HG02571 (cell line): ENCODE data around the gene PRM2.

Source experiments
- ATAC-seq: cut with Tn5 transposase; IDR thresholded peaks from one replicate; pipeline ENCODE4 v1.9.1; 2021; ENCODE audit warnings: mild to moderate bottlenecking, moderate library complexity; ENCODE audit not compliant: unreplicated experiment

Gene PRM2

DNA sequence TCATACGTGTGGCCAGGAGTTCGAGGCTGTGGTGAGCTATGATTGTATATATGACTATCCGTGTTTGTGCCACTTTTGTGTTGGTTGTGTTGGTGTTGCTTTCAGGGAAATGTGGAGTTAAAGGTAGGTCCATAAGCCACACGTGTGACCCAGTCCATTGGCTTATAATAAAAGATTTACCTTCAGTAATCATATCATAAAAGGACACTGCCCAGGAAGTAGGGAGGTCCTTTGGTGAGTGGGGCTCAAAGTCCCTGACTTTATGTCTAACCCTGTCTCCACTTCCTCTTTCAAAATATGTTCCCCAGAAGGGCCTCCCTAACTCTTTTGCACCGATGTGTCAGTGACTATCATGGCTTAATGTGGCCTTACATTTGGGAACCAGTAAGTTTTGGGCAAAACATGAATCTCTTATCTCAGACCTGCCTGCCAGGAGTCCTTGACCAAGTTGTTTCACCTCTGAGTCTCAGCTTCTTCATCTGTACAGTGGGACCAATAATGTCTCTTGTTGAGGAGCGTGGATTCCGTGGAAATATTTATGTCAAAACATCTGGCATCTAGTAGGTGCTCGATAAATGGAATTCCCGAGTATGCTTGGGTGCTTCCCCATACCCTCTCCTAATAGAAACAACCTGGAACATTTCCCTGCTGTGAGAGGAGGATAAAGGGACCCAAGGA lies 12.0 kb downstream of the PRM2 start:
- no peak for ATAC-seq

- ATAC-seq: no peak
Measured at GRCh38 chr16:11263737-11264136, 12.5 kb downstream of the PRM2 start.

DNA sequence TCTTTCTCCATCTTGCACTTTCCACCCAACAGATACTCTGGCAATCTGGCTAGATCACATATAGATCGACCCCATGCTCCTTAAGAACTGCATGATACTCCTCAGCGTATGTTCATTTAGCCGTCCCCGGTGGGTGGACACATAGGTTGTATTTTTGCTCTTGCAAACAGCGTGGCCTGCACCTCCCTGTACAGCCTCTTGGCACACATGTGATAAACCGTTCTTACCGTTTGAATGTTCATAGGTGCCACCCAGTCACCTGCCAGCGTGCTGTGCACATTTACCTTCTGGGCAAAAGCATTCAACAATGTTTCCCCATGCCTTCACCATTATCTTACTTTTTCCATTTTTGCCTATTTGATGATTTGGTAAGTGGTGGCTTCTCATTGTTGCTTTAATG lies 13.4 kb downstream of the PRM2 start:
- no peak for ATAC-seq

GRCh38 chr16:11260596-11260966 lies 15.7 kb downstream of the PRM2 start:
- ATAC-seq: no peak

DNA sequence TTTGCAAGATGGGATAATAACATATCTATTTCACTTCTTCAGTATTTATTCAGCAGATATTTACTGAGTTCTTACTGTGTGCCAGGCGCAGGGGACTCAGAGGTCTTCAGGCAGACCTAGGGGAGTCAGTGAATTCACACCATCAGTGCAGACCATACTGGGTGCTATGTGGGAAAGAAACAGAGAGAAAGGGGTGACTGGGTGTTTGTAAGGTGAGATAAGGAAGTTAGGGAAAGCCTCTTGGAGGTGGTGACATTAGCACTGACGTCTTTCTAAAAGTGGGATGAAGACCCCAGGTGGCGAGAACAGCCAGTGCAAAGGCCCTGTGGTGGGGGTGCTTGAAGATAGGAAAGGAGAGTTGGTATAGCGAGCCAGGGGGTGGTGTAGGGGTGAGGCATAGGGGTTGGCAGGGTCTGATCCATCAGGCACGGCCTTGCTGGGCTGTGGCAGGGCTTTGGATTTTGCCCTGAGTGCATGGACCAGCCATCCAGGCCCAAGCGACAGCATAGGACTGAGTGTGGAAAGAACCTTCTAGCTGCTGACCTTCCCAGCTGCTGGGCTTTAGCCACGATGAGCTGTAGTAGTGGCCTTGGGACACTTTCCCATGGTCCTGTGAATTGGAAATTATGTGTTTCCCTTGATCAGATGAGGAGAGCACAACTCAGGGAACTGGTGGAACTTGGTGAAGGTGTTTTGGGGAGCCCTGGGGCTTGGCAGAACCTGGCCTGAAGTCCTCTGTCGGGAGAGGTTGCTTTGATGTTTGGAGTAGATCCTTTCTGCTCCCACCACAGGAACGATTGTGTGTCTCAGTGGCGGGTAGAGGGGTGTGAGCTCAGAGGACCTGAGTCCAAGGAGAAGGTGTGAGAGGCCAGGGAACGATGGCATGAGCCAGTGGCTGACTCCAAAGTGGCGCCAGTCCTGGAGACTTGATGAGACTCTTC lies 16.4 kb downstream of the PRM2 start:
- no peak for ATAC-seq

DNA sequence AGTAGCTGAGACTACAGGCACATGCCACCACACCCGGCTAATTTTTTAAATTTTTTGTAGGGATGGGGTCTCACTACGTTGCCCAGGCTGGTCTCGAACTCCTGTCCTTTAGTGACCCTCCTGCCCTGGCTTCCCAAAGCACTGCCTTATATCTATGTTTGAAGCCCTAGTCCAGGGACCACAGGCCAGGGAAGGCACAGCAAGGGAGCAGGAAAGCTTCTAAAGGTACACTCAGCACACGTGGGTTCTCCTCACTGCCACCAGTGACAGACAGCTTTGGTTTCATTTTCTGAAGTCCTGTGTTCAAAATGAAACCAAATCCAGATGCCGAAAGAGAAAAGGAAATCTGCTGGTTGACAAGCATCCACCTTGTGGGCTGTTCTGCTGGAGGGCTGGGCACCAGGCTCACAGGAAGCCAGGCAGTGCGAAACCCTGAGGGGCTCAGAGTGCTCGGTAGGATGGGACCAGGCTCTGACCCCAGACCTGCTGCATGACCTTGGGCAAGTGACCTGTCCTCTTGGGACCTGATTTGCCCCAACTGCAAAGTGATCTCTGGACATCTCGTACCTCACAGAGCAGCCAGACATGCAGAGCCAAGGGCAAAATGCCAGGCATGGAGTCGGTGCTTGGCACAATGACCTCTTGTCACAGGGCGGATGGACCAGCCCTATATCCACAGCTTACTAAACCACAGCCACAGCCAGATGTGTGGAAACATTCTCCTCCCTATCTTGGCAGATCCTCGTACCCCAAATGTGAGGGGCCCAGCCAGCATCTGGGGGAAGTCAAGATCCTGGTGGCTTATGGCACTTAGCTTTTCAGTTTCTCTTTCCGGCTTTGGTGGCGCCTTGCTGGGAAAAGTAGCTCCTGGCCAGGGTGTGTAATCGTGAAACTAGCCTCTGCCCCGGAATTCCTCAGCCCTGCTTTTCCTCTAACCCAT lies 17.5 kb downstream of the PRM2 start:
- ATAC-seq: no peak

GRCh38 chr16:11257131-11257938 lies 18.9 kb downstream of the PRM2 start:
- ATAC-seq: no peak

- ATAC-seq: no peak
Measured at GRCh38 chr16:11256661-11257130, 19.6 kb downstream of the PRM2 start.

- peak; percentile 48 for ATAC-seq
Measured at GRCh38 chr16:11255737-11256660, 20.3 kb downstream of the PRM2 start, which contains the start of gene SOCS1. TSS of gene SOCS1 (minus strand) at chr16:11256204. CDS start at chr16:11255478, 726 bp downstream.

GRCh38 chr16:11254913-11255736 lies 21.2 kb downstream of the PRM2 start:
- peak; percentile 0 for ATAC-seq

DNA sequence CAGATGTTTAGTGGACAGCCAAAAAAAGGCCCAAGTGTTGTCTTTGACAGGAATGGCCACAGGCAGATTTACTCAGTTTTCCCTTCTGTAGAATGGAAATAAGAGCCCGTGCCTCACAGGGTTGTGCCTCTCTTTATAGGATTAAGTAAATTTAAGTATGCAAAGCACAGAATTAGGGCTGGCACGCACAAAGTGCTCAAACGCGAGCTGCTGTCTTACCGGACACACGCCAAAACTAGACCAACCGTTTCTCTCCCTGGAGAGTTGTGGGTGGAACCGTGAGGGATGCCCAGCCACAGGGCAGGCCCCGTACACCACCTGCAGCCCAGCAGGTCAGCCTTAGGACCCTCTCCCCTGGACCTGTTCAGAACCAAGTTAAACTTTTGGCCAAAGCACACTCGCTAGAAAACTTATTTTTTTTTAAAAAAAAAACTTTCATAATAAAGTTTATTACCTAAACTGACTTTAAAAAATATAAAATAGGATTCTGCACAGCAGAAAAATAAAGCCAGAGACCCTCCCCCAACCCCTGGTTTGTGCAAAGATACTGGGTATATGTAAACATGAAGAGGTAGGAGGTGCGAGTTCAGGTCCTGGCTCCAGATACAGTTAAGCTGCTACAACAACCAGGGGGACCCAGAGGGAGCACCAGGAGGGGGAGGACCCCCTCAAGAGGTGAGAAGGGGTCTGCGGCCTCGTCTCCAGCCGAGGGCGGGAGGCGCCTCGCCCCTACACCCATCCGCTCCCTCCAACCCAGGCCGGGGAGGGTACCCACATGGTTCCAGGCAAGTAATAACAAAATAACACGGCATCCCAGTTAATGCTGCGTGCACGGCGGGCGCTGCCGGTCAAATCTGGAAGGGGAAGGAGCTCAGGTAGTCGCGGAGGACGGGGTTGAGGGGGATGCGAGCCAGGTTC lies 22.0 kb downstream of the PRM2 start:
- no peak for ATAC-seq

DNA sequence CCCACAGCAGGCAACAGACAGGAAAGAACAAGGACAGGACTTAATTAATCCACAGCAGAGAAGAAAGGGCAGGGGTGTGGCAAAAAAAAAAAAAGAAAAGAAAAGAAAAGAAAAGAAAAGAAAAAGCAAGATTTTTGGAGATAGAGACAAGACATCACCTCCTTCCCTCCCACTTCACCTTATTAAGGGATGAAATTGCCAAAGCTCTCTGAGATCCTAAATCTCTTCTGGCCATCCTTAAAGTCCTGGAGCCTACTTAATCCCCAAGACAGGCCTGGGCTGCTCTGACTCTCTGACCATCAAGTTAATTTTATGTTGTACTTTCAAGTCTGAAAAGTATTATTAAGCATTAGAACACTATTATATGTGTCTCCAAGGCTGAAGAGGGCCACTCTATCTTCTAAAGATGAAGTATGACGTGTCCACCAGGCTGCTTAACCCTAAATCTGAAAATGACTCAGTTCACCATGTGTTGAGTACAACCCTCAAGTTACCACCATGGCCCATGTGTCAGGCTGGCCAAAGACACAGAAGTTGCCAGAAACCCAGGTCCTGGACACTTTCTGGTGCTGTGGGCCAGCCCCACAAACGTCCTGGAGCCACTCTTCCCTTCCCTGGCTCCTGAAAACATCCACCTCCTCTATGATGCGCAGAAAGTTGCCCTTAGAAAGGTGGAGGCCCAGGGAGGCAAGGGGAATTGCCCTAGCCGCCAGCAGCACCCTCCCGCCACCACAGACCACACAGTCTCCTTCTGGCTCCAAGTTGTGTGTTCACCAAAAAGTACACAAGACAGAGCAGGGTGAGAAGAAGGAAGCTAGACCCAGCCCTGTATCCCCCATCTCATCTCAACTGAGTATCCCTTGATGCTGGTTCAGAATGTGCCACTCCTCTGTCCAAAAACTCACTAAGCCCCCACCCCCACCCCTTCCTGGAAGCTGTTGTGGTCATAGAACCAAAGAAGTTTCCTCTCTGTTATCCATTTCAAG lies 23.0 kb downstream of the PRM2 start:
- no peak for ATAC-seq

GRCh38 chr16:11252482-11252931 lies 23.8 kb downstream of the PRM2 start:
- ATAC-seq: no peak

DNA sequence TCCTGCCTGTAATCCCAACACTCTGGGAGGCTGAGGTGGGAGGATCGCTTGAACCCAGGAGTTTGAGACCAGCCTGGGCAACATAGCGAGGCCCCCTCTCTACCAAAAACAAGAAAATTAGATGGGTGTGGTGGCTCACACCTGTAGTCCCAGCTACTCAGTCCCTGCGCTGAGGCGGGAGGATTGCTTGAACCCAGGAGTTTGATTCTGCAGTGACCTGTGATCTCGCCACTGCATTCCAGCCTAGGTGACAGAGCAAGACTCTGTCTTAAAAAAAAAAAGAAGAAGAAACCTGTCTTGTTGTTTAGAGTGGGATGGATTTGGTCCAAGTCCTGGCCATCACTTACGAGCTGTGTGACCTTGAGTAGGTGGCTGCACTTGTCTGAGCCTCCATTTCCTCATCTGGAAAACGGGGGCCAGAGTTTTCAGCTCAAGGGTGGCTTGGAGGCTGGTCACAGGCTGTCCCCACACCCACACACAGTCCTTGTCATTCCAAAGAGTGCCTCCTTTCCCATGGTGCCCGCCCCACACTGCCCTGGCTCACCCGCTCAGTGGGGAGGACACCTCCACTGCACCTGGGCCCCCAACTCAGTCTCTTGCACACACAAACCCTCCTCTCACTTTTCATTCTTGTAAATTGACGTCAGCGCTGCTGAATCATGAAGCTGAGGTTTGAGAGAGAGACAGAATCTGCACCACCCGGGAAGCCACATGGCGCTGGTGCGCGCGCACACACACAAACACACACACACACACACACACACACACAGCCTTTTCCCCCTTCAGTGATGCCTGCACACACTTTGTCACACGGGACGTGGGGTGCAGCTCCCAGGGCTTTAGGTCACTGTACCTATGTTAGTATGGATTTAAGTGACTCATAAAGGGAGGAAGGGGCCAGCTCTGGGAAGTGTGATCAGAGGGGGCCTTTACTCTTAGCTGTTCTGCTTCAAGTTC lies 24.5 kb downstream of the PRM2 start:
- no peak for ATAC-seq
